Measurements from ENCODE around the gene ERC2.

The ERC2 gene

GRCh38 chr3:55661571-55661970, 806.7 kb downstream of the ERC2 start:
- no peak overlapping the region for H3K4me3 Mint-ChIP-seq
- TF ChIP-seq, protein P1, sequence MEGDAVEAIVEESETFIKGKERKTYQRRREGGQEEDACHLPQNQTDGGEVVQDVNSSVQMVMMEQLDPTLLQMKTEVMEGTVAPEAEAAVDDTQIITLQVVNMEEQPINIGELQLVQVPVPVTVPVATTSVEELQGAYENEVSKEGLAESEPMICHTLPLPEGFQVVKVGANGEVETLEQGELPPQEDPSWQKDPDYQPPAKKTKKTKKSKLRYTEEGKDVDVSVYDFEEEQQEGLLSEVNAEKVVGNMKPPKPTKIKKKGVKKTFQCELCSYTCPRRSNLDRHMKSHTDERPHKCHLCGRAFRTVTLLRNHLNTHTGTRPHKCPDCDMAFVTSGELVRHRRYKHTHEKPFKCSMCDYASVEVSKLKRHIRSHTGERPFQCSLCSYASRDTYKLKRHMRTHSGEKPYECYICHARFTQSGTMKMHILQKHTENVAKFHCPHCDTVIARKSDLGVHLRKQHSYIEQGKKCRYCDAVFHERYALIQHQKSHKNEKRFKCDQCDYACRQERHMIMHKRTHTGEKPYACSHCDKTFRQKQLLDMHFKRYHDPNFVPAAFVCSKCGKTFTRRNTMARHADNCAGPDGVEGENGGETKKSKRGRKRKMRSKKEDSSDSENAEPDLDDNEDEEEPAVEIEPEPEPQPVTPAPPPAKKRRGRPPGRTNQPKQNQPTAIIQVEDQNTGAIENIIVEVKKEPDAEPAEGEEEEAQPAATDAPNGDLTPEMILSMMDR (IDR thresholded peaks at IDR 0.05; ENCODE audit: unreplicated experiment in 3 of 3): no peak
- peaks cover 11% of the 10 kb centered on the region for H3K4me1 Mint-ChIP-seq
- no peaks in the 10 kb centered on the region for H3K9me3 Mint-ChIP-seq
- no peak overlapping the region for H3K27ac Mint-ChIP-seq
- peaks cover 4% of the 10 kb centered on the region for H3K27me3 Mint-ChIP-seq (ENCODE audit: low read depth)
- no peaks in the 10 kb centered on the region for H3K36me3 Mint-ChIP-seq (ENCODE audit: low read depth)

GRCh38 chr3:55661141-55661540, 807.1 kb downstream of the ERC2 start:
- Mint-ChIP-seq H3K27me3 (ENCODE audit: low read depth) (peaks cover 1% of the 10 kb centered on the region), H3K4me1 (peaks cover 11% of the 10 kb centered on the region), H3K4me3 (no peak overlapping the region), H3K27ac (no peak overlapping the region), H3K9me3 (no peaks in the 10 kb centered on the region), H3K36me3 (ENCODE audit: low read depth) (no peaks in the 10 kb centered on the region)
- TF ChIP-seq, protein P1 (IDR thresholded peaks at IDR 0.05; ENCODE audit: unreplicated experiment in 3 of 3): no peak

- no peaks in the 10 kb centered on the region for H3K9me3 Mint-ChIP-seq
- H3K36me3 Mint-ChIP-seq (ENCODE audit: low read depth): no peaks in the 10 kb centered on the region
- H3K4me1 Mint-ChIP-seq: peaks cover 11% of the 10 kb centered on the region
- H3K27me3 Mint-ChIP-seq (ENCODE audit: low read depth): no peaks in the 10 kb centered on the region
- H3K27ac Mint-ChIP-seq: no peak overlapping the region
- TF ChIP-seq, protein P1 (IDR thresholded peaks at IDR 0.05; ENCODE audit: unreplicated experiment in 3 of 3): no peak
- H3K4me3 Mint-ChIP-seq: no peak overlapping the region
Observed at GRCh38 chr3:55660642-55661041, 807.6 kb downstream of the ERC2 start.

DNA sequence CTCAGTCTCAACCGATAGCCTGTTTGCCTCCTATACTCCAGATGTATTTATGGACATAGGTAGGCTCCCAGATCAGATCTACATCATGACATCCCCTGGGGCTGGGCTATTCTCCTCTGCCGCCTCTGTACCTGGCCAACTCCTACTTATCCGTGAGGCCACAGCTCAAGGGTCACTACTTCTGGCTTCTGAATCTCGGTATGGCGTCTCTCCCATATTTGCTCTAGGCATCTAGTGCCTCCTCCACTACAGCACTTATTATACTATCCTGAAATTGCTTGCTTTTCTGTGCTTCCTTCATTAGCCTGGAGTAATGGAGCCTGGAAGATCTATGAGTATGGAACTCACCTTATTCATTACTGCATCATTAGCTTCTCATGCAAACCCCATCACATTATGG, 808.6 kb downstream of the ERC2 start:
- no peaks in the 10 kb centered on the region for H3K36me3 Mint-ChIP-seq (ENCODE audit: low read depth)
- no peaks in the 10 kb centered on the region for H3K27me3 Mint-ChIP-seq (ENCODE audit: low read depth)
- H3K9me3 Mint-ChIP-seq: no peaks in the 10 kb centered on the region
- TF ChIP-seq, protein P1 (IDR thresholded peaks at IDR 0.05; ENCODE audit: unreplicated experiment in 3 of 3): no peak
- H3K4me3 Mint-ChIP-seq: no peak overlapping the region
- H3K27ac Mint-ChIP-seq: no peak overlapping the region
- peaks cover 10% of the 10 kb centered on the region for H3K4me1 Mint-ChIP-seq

GRCh38 chr3:55658690-55659562, 809.3 kb downstream of the ERC2 start:
- TF ChIP-seq, protein P1 (IDR thresholded peaks at IDR 0.05; ENCODE audit: unreplicated experiment in 3 of 3): no peak
- H3K9me3 Mint-ChIP-seq: no peaks in the 10 kb centered on the region
- no peak overlapping the region for H3K4me3 Mint-ChIP-seq
- H3K27ac Mint-ChIP-seq: no peak overlapping the region
- peaks cover 12% of the 10 kb centered on the region for H3K4me1 Mint-ChIP-seq
- no peaks in the 10 kb centered on the region for H3K27me3 Mint-ChIP-seq (ENCODE audit: low read depth)
- no peaks in the 10 kb centered on the region for H3K36me3 Mint-ChIP-seq (ENCODE audit: low read depth)

- H3K36me3 Mint-ChIP-seq (ENCODE audit: low read depth): no peaks in the 10 kb centered on the region
- TF ChIP-seq, protein P1 (IDR thresholded peaks at IDR 0.05; ENCODE audit: unreplicated experiment in 3 of 3): no peak
- no peak overlapping the region for H3K4me3 Mint-ChIP-seq
- peaks cover 18% of the 10 kb centered on the region for H3K4me1 Mint-ChIP-seq
- H3K27me3 Mint-ChIP-seq (ENCODE audit: low read depth): no peaks in the 10 kb centered on the region
- no peak overlapping the region for H3K27ac Mint-ChIP-seq
- H3K9me3 Mint-ChIP-seq: no peaks in the 10 kb centered on the region
Observed at GRCh38 chr3:55658270-55658669, 810.0 kb downstream of the ERC2 start.
